Adrenal gland (tissue), 12 donors: ENCODE results near the gene CEP104. TPM values are rescaled to one million over a fixed set of nuclear protein-coding genes. Genes with fewer than 3 reads are reported as not detected.

Experiments used
- DNase-seq, 7 donors: peaks; one replicate each; pipeline ENCODE4 v3.0.0-alpha.2; 2019 to 2020
- H3K27ac ChIP-seq, 5 donors: fragments of 200-600 bp; sonication (generic) in 4 of 5; 1 replicate in 3 of 5; 2 replicates in 2 of 5; pipeline versions ENCODE4 v1.5.1 to v1.8.0; 2016 to 2020; ENCODE audit warnings: mild to moderate bottlenecking in 1 of 5
- H3K27me3 ChIP-seq: fragments of 200-600 bp; 2 replicates; pipeline ENCODE4 v1.8.0; 2021
- H3K36me3 ChIP-seq, 2 donors: fragments of 200-600 bp; replicated peaks in 1 of 2; 1 replicate in 1 of 2; 2 replicates in 1 of 2; pipeline versions ENCODE4 v1.5.1 to v1.8.0; 2018 to 2022
- H3K4me1 ChIP-seq, 2 donors: fragments of 200-600 bp; replicated peaks in 1 of 2; 1 replicate in 1 of 2; 2 replicates in 1 of 2; pipeline versions ENCODE4 v1.5.1 to v1.8.0; 2018 to 2021
- H3K4me3 ChIP-seq, 4 donors: fragments of 200-600 bp; sonication (generic) in 3 of 4; one replicate each; pipeline ENCODE4 v1.5.1; 2016 to 2018
- H3K9me3 ChIP-seq, 3 donors: fragments of 200-600 bp; sonication (generic) in 1 of 3; replicated peaks in 1 of 3; 1 replicate in 2 of 3; 2 replicates in 1 of 3; pipeline versions ENCODE4 v1.5.1 to v1.8.0; 2016 to 2021
- CTCF ChIP-seq, 6 experiments: fragments of 450-650 bp in 4 of 6; fragments of 200-600 bp in 2 of 6; sonication (generic) in 1 of 6; IDR thresholded peaks; 1 replicate in 5 of 6; 2 replicates in 1 of 6; pipeline versions ENCODE4 v1.5.1 to v1.8.0; 2016 to 2021; ENCODE audit warnings: antibody characterized with exemption in 6 of 6, mild to moderate bottlenecking in 2 of 6, moderate library complexity in 1 of 6
- POLR2A ChIP-seq, 2 donors: fragments of 450-650 bp; IDR thresholded peaks; one replicate each; pipeline ENCODE4 v1.6.1; 2017; ENCODE audit warnings: antibody characterized with exemption in 2 of 2, mild to moderate bottlenecking in 2 of 2, moderate library complexity in 1 of 2
- WGBS, 4 donors: extraction: QIAGEN DNeasy Blood & Tissue Kit in 2 of 4; methylation state at CpG; one replicate each; pipeline versions ENCODE4 v1.1.5 to v1.1.7; 2013 to 2017; 5-methylcytosine and 5-hydroxymethylcytosine counted together
- intact Hi-C, 2 donors: fragments of 100-400 bp; cut with DNase I; formaldehyde crosslinking; loops; one replicate each; pipeline versions ENCODE4 v1.14.1 to v1.15.0; 2022 to 2023
- polyA plus RNA-seq, 3 donors: library from polyadenylated mRNA; stranded (reverse); fragments of 200-250 nt in 2 of 3; fragments of 350-450 nt in 1 of 3; fragmentation: Illumina TruSeq in 1 of 3; extraction: RNeasy Lipid Tissue Mini Kit (QIAGEN cat#74804) in 1 of 3; gene quantifications; one replicate each; pipeline ENCODE4 v1.2.3, GENCODE V29; 2013 to 2014
- small RNA-seq, 2 donors: library from RNA; depleted of rRNA; stranded (forward); fragments of <200 nt; gene quantifications; one replicate each; pipeline ENCODE3, GENCODE V24; 2016
- total RNA-seq, 9 donors: library from RNA; depleted of rRNA in 4 of 9; stranded (reverse); fragments of >200 nt in 4 of 9; fragments of 120-200 nt in 1 of 9; fragmentation: NEBNext Ultra II Directional in 1 of 9; extraction: Animal tissue kit (Norgen Biotek cat#: 25700) in 1 of 9; gene quantifications; one replicate each; pipeline versions ENCODE4 v1.1.0 to v1.2.4, GENCODE V29; 2013 to 2023
- donor health status: healthy with polysubstance abuse.
- donor health status: Bipolar disorder and iron deficiency.
- donor health status: DM: yes; HTN: yes; CAD: no.
- donor health status: DM: no; HTN: no; CAD: no.
- donor health status: DM: no; HTN: no; CAD: no.
- donor health status: DM: yes; HTN: yes; CAD: no.

CEP104 gene
- total and polyA plus RNA-seq, 12 donors: 13.6 to 80.9 (median 38.1) TPM

GRCh38 chr1:3762151-3762872, 94.7 kb downstream of the CEP104 start:
- H3K27me3 ChIP-seq: peaks cover 13% of the 10 kb centered on the region
- no peak for DNase-seq
- no peaks in the 10 kb centered on the region for H3K36me3 ChIP-seq
- no peaks in the 10 kb centered on the region for H3K4me1 ChIP-seq
- TF ChIP-seq POLR2A (IDR thresholded peaks at IDR 0.05) (no peak), CTCF (IDR thresholded peaks at IDR 0.05) (no peak)
- H3K4me3 ChIP-seq: no peak overlapping the region
- no peaks in the 10 kb centered on the region for H3K9me3 ChIP-seq
- intact Hi-C loops: no loop called here
- WGBS, 4 donors: 73 to 83% (median 79%) methylated on average over 3 to 15 of the region's 15 CpGs
- no peak overlapping the region for H3K27ac ChIP-seq

Small RNAs within 50 kb of the gene (small RNA-seq; reads per million reads assigned to genes)
- gene RN7SL574P: 0 reads per million in 2 donors

Other genes with a start within 250 kb of the CEP104 start
- gene MEGF6, start 245.7 kb downstream of the CEP104 start, total RNA-seq: 10 to 100 TPM in 3 of 9 donors, 1 to 10 TPM in 6; 2.1 to 12.5 (median 7.4) TPM
- gene MEGF6, start 245.7 kb downstream of the CEP104 start, polyA plus RNA-seq: 10 to 100 TPM in 2 of 3 donors, under 1 TPM in 1; 0.15 to 29.2 (median 16.2) TPM
- gene TPRG1L, start 232.2 kb downstream of the CEP104 start, total RNA-seq: 10 to 100 TPM; 21.6 to 52.1 (median 41.6) TPM
- gene TPRG1L, start 232.2 kb downstream of the CEP104 start, polyA plus RNA-seq: 10 to 100 TPM; 15.8 to 49.7 (median 20.6) TPM
- 10 to 100 TPM in 8 of 9 donors, 1 to 10 TPM in 1; 5.1 to 22.6 (median 17.8) TPM for gene WRAP73, start 207.1 kb downstream of the CEP104 start, total RNA-seq
- gene WRAP73, start 207.1 kb downstream of the CEP104 start, polyA plus RNA-seq: 10 to 100 TPM in 2 of 3 donors, 1 to 10 TPM in 1; 8.2 to 29.6 (median 22.8) TPM
- gene TP73, start 204.7 kb downstream of the CEP104 start, total RNA-seq: under 1 TPM in 3 of 9 donors, not detected in 6; 0.15 to 0.22 (median 0.18) TPM
- under 1 TPM; 0.03 to 0.13 (median 0.08) TPM for gene TP73, start 204.7 kb downstream of the CEP104 start, polyA plus RNA-seq
- not detected for gene CCDC27, start 104.8 kb downstream of the CEP104 start, total RNA-seq
- gene CCDC27, start 104.8 kb downstream of the CEP104 start, polyA plus RNA-seq: not detected
- 10 to 100 TPM in 3 of 9 donors, 1 to 10 TPM in 4, not detected in 2; 3.9 to 18.2 (median 5.3) TPM for gene SMIM1, start 84.5 kb downstream of the CEP104 start, total RNA-seq
- gene SMIM1, start 84.5 kb downstream of the CEP104 start, polyA plus RNA-seq: 10 to 100 TPM in 1 of 3 donors, 1 to 10 TPM in 1, under 1 TPM in 1; 0.35 to 22.0 (median 8.8) TPM
- gene LRRC47, start 60.7 kb downstream of the CEP104 start, total RNA-seq: 10 to 100 TPM; 34.8 to 58.3 (median 47.0) TPM
- 10 to 100 TPM; 16.9 to 46.1 (median 17.5) TPM for gene LRRC47, start 60.7 kb downstream of the CEP104 start, polyA plus RNA-seq
- 10 to 100 TPM in 1 of 9 donors, 1 to 10 TPM in 8; 1.8 to 10.1 (median 4.5) TPM for gene DFFB, start 265 bp upstream of the CEP104 start, total RNA-seq
- gene DFFB, start 265 bp upstream of the CEP104 start, polyA plus RNA-seq: 10 to 100 TPM in 1 of 3 donors, 1 to 10 TPM in 2; 3.0 to 13.4 (median 6.2) TPM
- gene C1orf174, start 43.1 kb upstream of the CEP104 start, total RNA-seq: 10 to 100 TPM; 16.1 to 28.0 (median 19.5) TPM
- 10 to 100 TPM; 11.5 to 27.6 (median 15.8) TPM for gene C1orf174, start 43.1 kb upstream of the CEP104 start, polyA plus RNA-seq